DOHH2 (cell line): ENCODE measurements around the gene COL27A1.

Source experiments
- H3F3A ChIP-seq: fragments of 200-600 bp; sonication (generic), shearing (Covaris generic); 2 replicates; pipeline ENCODE4 v1.6.0; 2016; ENCODE audit warnings: antibody characterized with exemption, mild to moderate bottlenecking; ENCODE audit not compliant: control insufficient read depth, insufficient read depth
- H3K27ac ChIP-seq: fragments of 200-600 bp; sonication (generic); 2 replicates; pipeline ENCODE4 v1.5.1; 2014; ENCODE audit warnings: low read depth, mild to moderate bottlenecking, low read length, moderate library complexity
- H3K27me3 ChIP-seq: fragments of 200-600 bp; sonication (generic); 2 replicates; pipeline ENCODE4 v1.6.1; 2014; ENCODE audit warnings: mild to moderate bottlenecking, low read length, mixed read lengths; ENCODE audit not compliant: control insufficient read depth
- H3K36me3 ChIP-seq: fragments of 200-600 bp; sonication (generic); 2 replicates; pipeline ENCODE4 v1.6.1; 2014; ENCODE audit warnings: mild to moderate bottlenecking, low read length, moderate library complexity, mixed read lengths; ENCODE audit not compliant: control insufficient read depth
- H3K4me1 ChIP-seq: fragments of 200-600 bp; sonication (generic); 2 replicates; pipeline ENCODE4 v1.6.1; 2014; ENCODE audit warnings: mild to moderate bottlenecking, low read length, mixed read lengths; ENCODE audit not compliant: control insufficient read depth
- H3K4me2 ChIP-seq: fragments of 200-600 bp; sonication (generic); 2 replicates; pipeline ENCODE4 v1.6.0; 2014; ENCODE audit warnings: mild to moderate bottlenecking, low read length, moderate library complexity
- H3K4me3 ChIP-seq: fragments of 200-600 bp; sonication (generic); 2 replicates; pipeline ENCODE4 v1.5.1; 2014; ENCODE audit warnings: mild to moderate bottlenecking, low read length, mixed read lengths
- H3K79me2 ChIP-seq: fragments of 200-600 bp; sonication (generic); 2 replicates; pipeline ENCODE4 v1.6.1; 2014; ENCODE audit warnings: mild to moderate bottlenecking, low read length, mixed read lengths; ENCODE audit not compliant: control insufficient read depth
- H3K9me2 ChIP-seq: fragments of 200-600 bp; sonication (generic); replicated peaks from 2 replicates; pipeline ENCODE4 v1.6.1; 2014; ENCODE audit warnings: mild to moderate bottlenecking, low read length, mixed read lengths; ENCODE audit not compliant: control insufficient read depth
- H3K9me3 ChIP-seq: fragments of 200-600 bp; sonication (generic); 2 replicates; pipeline ENCODE4 v1.6.1; 2014; ENCODE audit warnings: antibody characterized with exemption, low read length, mixed read lengths; ENCODE audit not compliant: control insufficient read depth, insufficient read depth
- H4K20me1 ChIP-seq: fragments of 200-600 bp; sonication (generic); 2 replicates; pipeline ENCODE4 v1.6.0; 2014; ENCODE audit warnings: low read depth, mild to moderate bottlenecking, antibody characterized with exemption, low read length, moderate library complexity; ENCODE audit not compliant: control insufficient read depth, insufficient read depth
- CTCF ChIP-seq: fragments of 200-600 bp; sonication (generic); IDR thresholded peaks from one replicate; pipeline ENCODE4 v1.5.1; 2014; ENCODE audit warnings: antibody characterized with exemption, mild to moderate bottlenecking, low read depth, low read length; ENCODE audit not compliant: poor library complexity, severe bottlenecking
- EZH2phosphoT487 ChIP-seq: fragments of 200-600 bp; sonication (generic); IDR thresholded peaks from 2 replicates; pipeline ENCODE4 v1.6.1; 2017; ENCODE audit warnings: borderline replicate concordance, mild to moderate bottlenecking, antibody characterized with exemption, low read length, moderate library complexity, mixed read lengths

The COL27A1 gene

GRCh38 chr9:114109124-114109523, 46.2 kb upstream of the COL27A1 start:
- no peak overlapping the region for H3K4me3 ChIP-seq
- no peaks in the 10 kb centered on the region for H3F3A ChIP-seq
- H3K79me2 ChIP-seq, result no peaks in the 10 kb centered on the region
- no peak overlapping the region for H3K4me2 ChIP-seq
- no peaks in the 10 kb centered on the region for H3K36me3 ChIP-seq
- no peaks in the 10 kb centered on the region for H3K9me3 ChIP-seq
- H3K9me2 ChIP-seq, result no peaks in the 10 kb centered on the region
- H3K4me1 ChIP-seq, result no peaks in the 10 kb centered on the region
- no peak overlapping the region for H3K27ac ChIP-seq
- no peaks in the 10 kb centered on the region for H4K20me1 ChIP-seq
- TF ChIP-seq CTCF (no peak), EZH2phosphoT487 (no peak)
- H3K27me3 ChIP-seq, result peaks cover 10% of the 10 kb centered on the region; the same call in 1 of the 2 replicates

DNA sequence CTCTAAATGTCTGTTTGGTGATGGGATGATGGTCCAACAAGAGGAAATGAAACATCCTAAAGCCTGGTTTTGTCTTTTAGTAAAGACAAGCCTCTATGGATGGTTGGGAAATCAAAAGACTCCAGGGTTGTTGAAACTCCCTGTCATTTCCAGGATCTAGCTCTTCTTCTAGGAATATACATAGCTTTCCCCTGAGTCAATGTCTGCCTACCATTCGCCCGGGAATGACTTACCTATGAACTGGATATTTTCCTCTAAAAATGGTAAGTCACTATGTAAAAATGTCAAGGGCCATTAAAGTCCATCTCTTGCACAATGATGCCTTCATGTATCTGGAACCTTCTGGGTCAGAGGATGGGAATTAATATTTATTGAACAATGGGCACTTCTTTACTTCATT, 45.2 kb upstream of the COL27A1 start:
- Histone ChIP-seq H3F3A (no peaks in the 10 kb centered on the region), H3K9me3 (no peaks in the 10 kb centered on the region), H3K4me2 (no peak overlapping the region), H3K4me3 (no peak overlapping the region), H3K36me3 (no peaks in the 10 kb centered on the region), H3K4me1 (no peaks in the 10 kb centered on the region), H3K9me2 (no peaks in the 10 kb centered on the region), H3K79me2 (no peaks in the 10 kb centered on the region), H3K27me3 (peaks cover 9% of the 10 kb centered on the region; the same call in 1 of the 2 replicates), H4K20me1 (no peaks in the 10 kb centered on the region), H3K27ac (no peak overlapping the region)
- TF ChIP-seq EZH2phosphoT487 (no peak), CTCF (no peak)

DNA sequence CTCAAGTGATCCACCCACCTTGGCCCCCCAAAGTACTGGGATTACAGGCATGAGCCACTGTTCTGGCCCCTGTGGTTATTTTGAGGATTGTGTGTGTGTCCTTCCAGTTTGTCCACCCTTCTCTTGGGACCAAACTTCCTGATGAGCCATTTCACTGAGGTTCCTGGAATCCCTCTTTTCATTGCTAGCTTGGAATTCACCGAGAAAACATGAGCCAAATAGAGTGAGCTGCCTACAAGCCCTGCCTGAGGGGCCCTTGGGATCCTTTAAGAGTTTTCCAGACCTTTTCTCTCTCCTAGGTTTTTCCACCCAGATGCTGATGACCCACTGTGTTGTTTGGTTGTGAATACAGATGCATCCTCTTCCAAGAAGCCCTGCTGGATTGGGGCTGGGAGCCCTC, 43.0 kb upstream of the COL27A1 start:
- Histone ChIP-seq H3K4me1 (no peaks in the 10 kb centered on the region), H3K9me2 (no peaks in the 10 kb centered on the region), H3K79me2 (no peaks in the 10 kb centered on the region), H3K4me3 (no peak overlapping the region), H3K27ac (no peak overlapping the region), H3F3A (no peaks in the 10 kb centered on the region), H3K36me3 (no peaks in the 10 kb centered on the region), H3K9me3 (no peaks in the 10 kb centered on the region), H4K20me1 (no peaks in the 10 kb centered on the region), H3K27me3 (peaks cover 19% of the 10 kb centered on the region), H3K4me2 (no peak overlapping the region)
- TF ChIP-seq EZH2phosphoT487 (no peak), CTCF (no peak)
